Kidney capillary endothelial cell (primary cell): ENCODE measurements around the gene COX7A1.
"Not testable (repeated sequence)": the region's sequence is repeated elsewhere in the genome, so short reads cannot be mapped to it uniquely, and the experiment has no call there.

ENCODE experiments used
- DNase-seq: peaks from one replicate; pipeline ENCODE4 v3.0.0-alpha.2; 2018; ENCODE audit warnings: low spot score

Gene COX7A1

GRCh38 chr19:36141039-36141927, 11.0 kb downstream of the COX7A1 start:
- peak; percentile 81 for DNase-seq

- DNase-seq, result peak; percentile 53
Measured at GRCh38 chr19:36140304-36141038, 11.8 kb downstream of the COX7A1 start.

- peak; percentile 98 for DNase-seq
Measured at GRCh38 chr19:36139473-36140303, 12.6 kb downstream of the COX7A1 start, which contains the start of gene CAPNS1. Gene CAPNS1 (plus strand): TSS chr19:36140066. CDS start chr19:36141012, 946 bp downstream.

GRCh38 chr19:36139120-36139472, 13.2 kb downstream of the COX7A1 start:
- no peak for DNase-seq

- DNase-seq, result no peak
Measured at GRCh38 chr19:36136964-36137686, 15.1 kb downstream of the COX7A1 start.

- not testable (repeated sequence) for DNase-seq
Measured at GRCh38 chr19:36134867-36135266, 17.4 kb downstream of the COX7A1 start.

GRCh38 chr19:36131221-36131620, 21.0 kb downstream of the COX7A1 start:
- DNase-seq, result not testable (repeated sequence)

- no peak for DNase-seq
Measured at GRCh38 chr19:36128392-36128736, 23.9 kb downstream of the COX7A1 start.

- no peak for DNase-seq
Measured at GRCh38 chr19:36125557-36125956, 26.7 kb downstream of the COX7A1 start.

- DNase-seq, result no peak
Measured at GRCh38 chr19:36121486-36122124, 30.6 kb downstream of the COX7A1 start.

- no peak for DNase-seq
Measured at GRCh38 chr19:36120984-36121358, 31.3 kb downstream of the COX7A1 start.

- no peak for DNase-seq
Measured at GRCh38 chr19:36120092-36120983, 31.9 kb downstream of the COX7A1 start.

GRCh38 chr19:36116344-36116637, 36.0 kb downstream of the COX7A1 start:
- DNase-seq, result no peak

GRCh38 chr19:36115453-36116343, 36.5 kb downstream of the COX7A1 start, which contains the start of gene TBCB:
Gene TBCB (plus strand): TSS chr19:36115468. CDS start chr19:36115561, 93 bp downstream.
- peak; percentile 30 for DNase-seq

- DNase-seq, result peak; percentile 100
Measured at GRCh38 chr19:36114721-36115452, 37.4 kb downstream of the COX7A1 start, which contains the start of gene POLR2I. Gene POLR2I (minus strand): TSS chr19:36114875. CDS start chr19:36114856, 19 bp downstream.

GRCh38 chr19:36113894-36114720, 38.1 kb downstream of the COX7A1 start:
- DNase-seq, result no peak

GRCh38 chr19:36113425-36113824, 38.8 kb downstream of the COX7A1 start:
- no peak for DNase-seq
